ENCODE data around the gene ARPP21. TPM values are rescaled to one million over a fixed set of nuclear protein-coding genes. Genes with fewer than 3 reads are reported as not detected.

The ARPP21 gene
- total RNA-seq, 1 donor from 2014 or later: 4.9 TPM

GRCh38 chr3:35678643-35679161 is 39.4 kb downstream of the ARPP21 start:
- Mint-ChIP-seq H3K9me3 (ENCODE audit: low read depth) (no peaks in the 10 kb centered on the region), H3K4me3 (ENCODE audit: unreplicated experiment) (no peak overlapping the region), H3K36me3 (ENCODE audit: low read depth) (no peaks in the 10 kb centered on the region), H3K4me1 (ENCODE audit: low read depth) (peaks cover 10% of the 10 kb centered on the region), H3K27me3 (ENCODE audit: low read depth) (peaks cover 49% of the 10 kb centered on the region), H3K27ac (ENCODE audit: unreplicated experiment) (no peak overlapping the region)
- no peak for TF ChIP-seq CTCF (IDR thresholded peaks at IDR 0.05)
- no peak for DNase-seq (ENCODE audit: low spot score)

DNA sequence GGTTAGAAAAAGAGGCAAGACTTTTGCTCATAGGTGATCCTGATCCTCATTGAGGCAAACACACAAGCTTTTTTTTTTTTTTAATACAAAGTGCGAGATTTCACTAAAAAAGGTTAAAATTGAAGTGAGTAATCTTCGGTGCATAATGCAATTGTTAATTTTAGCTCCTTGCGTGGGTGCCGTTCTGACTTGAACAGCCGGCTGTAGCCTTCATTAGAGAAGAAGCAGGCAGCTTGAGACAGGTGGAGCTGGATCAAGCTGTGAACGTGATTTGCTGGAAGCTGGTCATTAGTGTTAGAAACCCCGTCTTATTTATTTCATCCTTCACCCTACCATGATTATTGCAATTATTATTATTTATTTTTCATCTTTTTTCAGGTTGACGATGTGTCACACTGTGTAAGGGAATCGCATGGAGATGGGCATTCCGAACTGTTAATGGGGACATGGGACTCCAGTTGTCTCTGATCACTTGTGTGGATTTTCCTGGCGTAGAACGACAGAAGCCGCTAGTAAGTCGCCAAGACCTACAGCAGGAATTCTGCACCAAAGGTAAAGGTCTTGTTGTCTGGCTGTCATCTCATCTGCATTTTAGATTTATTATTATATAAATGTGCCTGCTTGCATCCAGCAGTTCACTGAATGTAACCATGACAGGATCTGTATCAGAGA is 40.2 kb downstream of the ARPP21 start:
- Mint-ChIP-seq H3K27ac (ENCODE audit: unreplicated experiment) (no peak overlapping the region), H3K4me1 (ENCODE audit: low read depth) (peaks cover 13% of the 10 kb centered on the region), H3K4me3 (ENCODE audit: unreplicated experiment) (no peak overlapping the region), H3K9me3 (ENCODE audit: low read depth) (no peaks in the 10 kb centered on the region), H3K36me3 (ENCODE audit: low read depth) (no peaks in the 10 kb centered on the region), H3K27me3 (ENCODE audit: low read depth) (peaks cover 44% of the 10 kb centered on the region)
- TF ChIP-seq CTCF (IDR thresholded peaks at IDR 0.05): no peak
- DNase-seq (ENCODE audit: low spot score): no peak

GRCh38 chr3:35680866-35681650 is 41.7 kb downstream of the ARPP21 start:
- Mint-ChIP-seq H3K9me3 (ENCODE audit: low read depth) (no peaks in the 10 kb centered on the region), H3K4me1 (ENCODE audit: low read depth) (peaks cover 13% of the 10 kb centered on the region), H3K36me3 (ENCODE audit: low read depth) (no peaks in the 10 kb centered on the region), H3K4me3 (ENCODE audit: unreplicated experiment) (no peak overlapping the region), H3K27ac (ENCODE audit: unreplicated experiment) (no peak overlapping the region), H3K27me3 (ENCODE audit: low read depth) (peaks cover 38% of the 10 kb centered on the region)
- TF ChIP-seq CTCF (IDR thresholded peaks at IDR 0.05): no peak
- DNase-seq (ENCODE audit: low spot score): no peak

DNA sequence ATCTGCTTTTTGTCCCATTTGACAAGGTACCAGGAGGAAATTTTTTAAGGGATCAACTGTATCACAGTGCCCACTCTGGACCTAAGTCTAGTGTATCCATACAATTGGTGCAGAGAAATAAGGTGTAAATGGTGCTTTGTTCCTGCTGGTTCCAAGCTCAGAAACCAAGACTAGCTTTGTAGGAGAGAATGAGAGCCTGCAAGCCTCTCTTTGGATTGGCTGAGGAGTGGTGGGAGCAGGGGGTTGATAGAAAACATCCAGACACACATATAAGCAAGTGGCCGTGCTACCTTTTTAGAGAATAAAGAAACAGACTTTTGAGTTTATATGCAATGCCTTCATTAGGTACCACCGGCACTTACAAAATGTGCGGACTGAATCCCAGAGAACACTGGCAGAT is 45.8 kb downstream of the ARPP21 start:
- DNase-seq (ENCODE audit: low spot score): no peak
- peaks cover 7% of the 10 kb centered on the region for H3K4me1 Mint-ChIP-seq (ENCODE audit: low read depth)
- H3K36me3 Mint-ChIP-seq (ENCODE audit: low read depth): no peaks in the 10 kb centered on the region
- TF ChIP-seq CTCF (IDR thresholded peaks at IDR 0.05): no peak
- H3K4me3 Mint-ChIP-seq (ENCODE audit: unreplicated experiment): no peak overlapping the region
- H3K27me3 Mint-ChIP-seq (ENCODE audit: low read depth): peaks cover 25% of the 10 kb centered on the region
- no peaks in the 10 kb centered on the region for H3K9me3 Mint-ChIP-seq (ENCODE audit: low read depth)
- H3K27ac Mint-ChIP-seq (ENCODE audit: unreplicated experiment): no peak overlapping the region

DNA sequence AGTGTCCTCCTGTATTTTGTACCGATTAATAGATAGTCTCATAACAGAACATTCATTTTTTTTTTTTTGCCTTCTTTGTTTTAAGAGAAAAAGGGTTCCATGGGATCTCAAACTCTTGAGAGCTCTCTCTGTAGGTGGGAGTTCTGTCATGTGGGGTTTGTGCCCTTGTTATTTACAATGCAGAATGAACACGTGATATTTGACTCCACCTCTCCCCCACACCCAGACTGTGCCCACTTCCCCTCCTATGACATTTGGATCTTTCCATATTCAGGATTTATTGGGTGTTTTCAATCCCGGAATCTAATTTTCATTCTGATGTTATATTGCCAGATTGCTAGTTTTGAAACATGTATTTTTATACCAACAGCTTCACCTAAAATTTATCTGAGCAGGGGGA is 49.5 kb downstream of the ARPP21 start:
- Mint-ChIP-seq H3K4me3 (ENCODE audit: unreplicated experiment) (no peak overlapping the region), H3K36me3 (ENCODE audit: low read depth) (no peaks in the 10 kb centered on the region), H3K4me1 (ENCODE audit: low read depth) (peaks cover 3% of the 10 kb centered on the region), H3K27ac (ENCODE audit: unreplicated experiment) (no peak overlapping the region), H3K27me3 (ENCODE audit: low read depth) (peaks cover 6% of the 10 kb centered on the region), H3K9me3 (ENCODE audit: low read depth) (no peaks in the 10 kb centered on the region)
- no peak for TF ChIP-seq CTCF (IDR thresholded peaks at IDR 0.05)
- DNase-seq (ENCODE audit: low spot score): no peak

All from chondrocyte (in vitro differentiated cells).